ENCODE results near the gene A1CF. TPM values are rescaled to one million over a fixed set of nuclear protein-coding genes. Genes with fewer than 3 reads are reported as not detected.
"Not testable (repeated sequence)": the region's sequence is repeated elsewhere in the genome, so short reads cannot be mapped to it uniquely, and the experiment has no call there.

Gene A1CF
- total RNA-seq, 1 donor from 2014 or later: not detected

- DNase-seq: not testable (repeated sequence)
Measured at GRCh38 chr10:50782017-50782416, 103.4 kb downstream of the A1CF start.

- DNase-seq: not testable (repeated sequence)
Measured at GRCh38 chr10:50780036-50780435, 105.4 kb downstream of the A1CF start.

GRCh38 chr10:50774868-50775267, 110.6 kb downstream of the A1CF start:
- DNase-seq: not testable (repeated sequence)

GRCh38 chr10:50772042-50772441, 113.4 kb downstream of the A1CF start:
- not testable (repeated sequence) for DNase-seq

- not testable (repeated sequence) for DNase-seq
Measured at GRCh38 chr10:50766774-50767513, 118.5 kb downstream of the A1CF start.

Other genes starting within 250 kb of the A1CF start
- 1.4 and 2.2 TPM in 2 replicates for gene ASAH2B, start 145.7 kb downstream of the A1CF start, total RNA-seq
- 1.3 and 4.1 TPM in 2 replicates for gene PRKG1, start 188.9 kb upstream of the A1CF start, total RNA-seq